Left ventricle myocardium inferior (tissue), 1 donor: ENCODE data around the gene DHX16. TPM values are rescaled to one million over a fixed set of nuclear protein-coding genes. Genes with fewer than 3 reads are reported as not detected.
A peak's percentile ranks its signal among the peaks of the same experiment; 100 is the strongest.

Experiments used
- DNase-seq: peaks from one replicate; pipeline ENCODE4 v3.0.0-alpha.2; 2020
- H3K27ac ChIP-seq: fragments of 200-600 bp; replicated peaks from 2 replicates; pipeline ENCODE4 v1.8.0; 2021
- H3K27me3 ChIP-seq: fragments of 200-600 bp; 2 replicates; pipeline ENCODE4 v1.8.0; 2021; ENCODE audit warnings: low read depth
- H3K36me3 ChIP-seq: fragments of 200-600 bp; 2 replicates; pipeline ENCODE4 v1.8.0; 2021
- H3K4me1 ChIP-seq: fragments of 200-600 bp; 2 replicates; pipeline ENCODE4 v1.8.0; 2021
- H3K4me3 ChIP-seq: fragments of 200-600 bp; 2 replicates; pipeline ENCODE4 v1.8.0; 2021; ENCODE audit warnings: mild to moderate bottlenecking, moderate library complexity
- H3K9me3 ChIP-seq: fragments of 200-600 bp; replicated peaks from 2 replicates; pipeline ENCODE4 v1.8.0; 2021
- CTCF ChIP-seq: fragments of 200-600 bp; IDR thresholded peaks from 2 replicates; pipeline ENCODE4 v1.8.0; 2021; ENCODE audit warnings: antibody characterized with exemption, mild to moderate bottlenecking, borderline replicate concordance
- intact Hi-C: fragments of 100-400 bp; cut with micrococcal nuclease; formaldehyde crosslinking; loops from one replicate; pipeline ENCODE4 v1.11.0; 2022
- total RNA-seq: library from RNA; stranded (reverse); fragmentation: NEBNext Ultra II Directional; extraction: Animal tissue kit (Norgen Biotek cat#: 25700); gene quantifications from one replicate; pipeline ENCODE4 v1.2.1, GENCODE V29; 2021
- donor health status: DM: no; HTN: yes; CAD: no; lungs with severe emphysema.

Gene DHX16
- total RNA-seq, 1 donor from 2014 or later = 22.1 TPM

- Histone ChIP-seq H3K27me3 (no peaks in the 10 kb centered on the region), H3K4me1 (peaks cover 85% of the 10 kb centered on the region), H3K9me3 (no peaks in the 10 kb centered on the region), H3K4me3 (peak overlapping the region; percentile 83), H3K27ac (peak overlapping the region; percentile 97), H3K36me3 (no peaks in the 10 kb centered on the region)
- peak; percentile 56 for DNase-seq
- intact Hi-C loops = no loop called here
- TF ChIP-seq CTCF = peak; percentile 41
Observed at GRCh38 chr6:30687659-30688431, 15.0 kb upstream of the DHX16 start.

- intact Hi-C loops = no loop called here
- H3K4me1 ChIP-seq = peaks cover 92% of the 10 kb centered on the region
- H3K27me3 ChIP-seq = no peaks in the 10 kb centered on the region
- peak overlapping the region; percentile 97 for H3K27ac ChIP-seq
- H3K9me3 ChIP-seq = no peaks in the 10 kb centered on the region
- peak; percentile 98 for DNase-seq
- H3K4me3 ChIP-seq = peak overlapping the region; percentile 83
- no peak for TF ChIP-seq CTCF
- no peaks in the 10 kb centered on the region for H3K36me3 ChIP-seq
Observed at GRCh38 chr6:30686908-30687658, 14.3 kb upstream of the DHX16 start.

DNA sequence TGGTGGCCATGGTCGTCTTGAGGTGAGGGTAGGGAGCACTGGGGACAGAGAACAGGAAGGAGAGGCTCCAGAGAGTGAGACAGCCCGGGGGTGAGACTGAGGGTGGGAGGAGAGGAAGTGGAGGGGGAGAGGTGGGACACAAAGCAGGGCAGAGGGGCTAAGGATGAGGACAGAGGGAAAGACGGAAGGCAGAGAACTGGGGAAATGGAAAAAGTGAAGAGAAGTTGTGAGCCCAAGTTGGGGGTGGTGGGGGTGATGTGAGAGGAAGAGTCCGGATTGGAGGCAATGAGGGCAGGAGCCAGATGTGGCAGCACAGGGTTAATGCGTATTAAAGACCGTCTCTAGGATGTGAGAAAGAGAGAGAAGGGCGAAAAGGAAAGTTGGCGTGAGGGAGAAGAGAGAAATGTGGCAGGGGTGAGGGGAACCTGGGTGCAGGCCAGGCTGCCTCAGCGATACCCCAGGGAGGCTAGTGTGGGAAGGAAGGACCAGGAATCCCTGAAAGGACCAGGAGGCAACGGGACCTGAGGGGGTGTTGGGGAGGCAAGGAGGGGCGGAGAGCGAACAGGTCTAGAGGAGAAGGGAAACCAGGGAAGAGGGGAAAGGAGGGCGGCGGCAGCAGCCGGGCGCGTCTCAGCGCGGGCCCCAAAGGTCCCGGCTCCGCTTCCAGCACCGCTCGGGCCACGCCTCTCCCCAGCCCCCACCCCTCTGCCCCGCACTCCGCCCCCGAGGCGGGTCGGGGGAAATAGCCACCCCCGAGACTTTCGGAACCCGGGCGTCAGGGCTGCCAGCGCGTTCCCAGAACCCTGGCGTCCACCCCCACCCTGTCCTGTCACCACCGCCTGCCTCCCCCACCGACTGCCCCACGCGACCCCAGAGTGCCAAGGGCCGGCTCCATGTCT, 13.5 kb upstream of the DHX16 start, which contains the start of gene PPP1R18:
TSS of gene PPP1R18 (minus strand) at position 637 of the 899 bp plus-strand sequence. CDS start at position 10, 627 bp downstream.
- H3K4me3 ChIP-seq = peak within 1 kb of the TSS; percentile 83
- intact Hi-C loops = no loop called here
- H3K27ac ChIP-seq = peak within 1 kb of the TSS; percentile 97
- peaks cover 96% of the 10 kb centered on the region for H3K4me1 ChIP-seq
- no peaks in the 10 kb centered on the region for H3K27me3 ChIP-seq
- H3K36me3 ChIP-seq = no peaks in the 10 kb centered on the region
- TF ChIP-seq CTCF = no peak
- no peaks in the 10 kb centered on the region for H3K9me3 ChIP-seq
- DNase-seq = peak; percentile 88

GRCh38 chr6:30685157-30686008, 12.6 kb upstream of the DHX16 start:
- no peak for DNase-seq
- H3K27me3 ChIP-seq = no peaks in the 10 kb centered on the region
- peak overlapping the region; percentile 97 for H3K27ac ChIP-seq
- H3K4me3 ChIP-seq = peak overlapping the region; percentile 83
- H3K36me3 ChIP-seq = peaks cover 5% of the 10 kb centered on the region
- no peaks in the 10 kb centered on the region for H3K9me3 ChIP-seq
- TF ChIP-seq CTCF = no peak
- intact Hi-C loops = no loop called here
- H3K4me1 ChIP-seq = peaks cover 98% of the 10 kb centered on the region
